Amygdala (tissue), 56 donors: Measurements from ENCODE around the gene ITGB1BP1.

ENCODE experiments used
- DNase-seq, 56 donors: peaks; one replicate each; lab custom pipeline; 2025; lab: John Stamatoyannopoulos, UW

ITGB1BP1 gene

DNA sequence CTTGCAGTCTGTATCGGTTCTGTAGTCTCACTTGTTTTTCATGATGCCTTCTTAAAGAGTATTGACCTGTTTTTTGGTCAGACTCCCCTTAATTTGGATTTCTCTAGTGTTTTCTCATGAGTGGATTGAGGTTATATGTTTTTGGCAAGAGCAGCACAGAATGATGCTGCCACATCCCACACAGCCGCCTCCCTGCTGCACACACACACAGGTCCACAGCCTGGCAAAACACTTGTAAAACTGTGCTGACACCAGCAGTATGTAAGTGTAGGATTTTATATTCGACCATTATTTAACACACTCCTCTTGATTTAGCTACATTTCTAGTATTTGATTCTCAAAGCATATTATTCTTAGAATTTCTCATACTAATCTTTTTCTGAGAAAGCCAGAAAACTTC is 68.1 kb downstream of the ITGB1BP1 start:
- DNase-seq, result no peak

DNA sequence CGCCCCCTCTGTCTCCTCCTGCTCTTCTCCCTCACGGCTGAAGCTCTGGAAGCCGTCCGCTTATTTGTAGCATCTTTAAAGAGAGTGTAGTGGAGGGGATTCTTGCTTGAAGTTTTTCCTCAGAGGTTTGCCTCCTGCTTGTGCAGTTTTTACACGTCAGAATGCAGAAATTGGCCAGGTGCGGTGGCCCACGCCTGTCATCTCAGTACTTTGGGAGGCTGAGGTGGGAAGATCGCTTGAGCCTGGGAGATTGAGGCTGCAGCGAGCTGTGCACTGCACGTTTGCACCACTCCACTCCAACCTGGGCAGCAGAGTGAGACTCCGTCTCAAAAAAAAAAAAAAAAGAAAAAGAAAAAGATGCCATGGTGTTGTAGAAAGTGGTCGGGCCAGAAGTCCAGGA is 69.0 kb downstream of the ITGB1BP1 start:
- DNase-seq, result no peak
